HFFc6 (cell line): ENCODE measurements around the gene GGA1. TPM values are rescaled to one million over a fixed set of nuclear protein-coding genes. Genes with fewer than 3 reads are reported as not detected.
A peak's percentile ranks its signal among the peaks of the same experiment; 100 is the strongest.

Experiments
- DNase-seq: peaks from one replicate; pipeline ENCODE4 v3.0.0-alpha.2; 2018
- H3K27ac Mint-ChIP-seq: 2 replicates; pipeline ENCODE4 v1.8.0; 2020; ENCODE audit warnings: mild to moderate bottlenecking, mixed read lengths
- H3K27me3 Mint-ChIP-seq: 2 replicates; pipeline ENCODE4 v1.8.0; 2021; ENCODE audit warnings: mild to moderate bottlenecking, moderate library complexity, mixed read lengths; ENCODE audit not compliant: insufficient read depth
- H3K36me3 Mint-ChIP-seq: 2 replicates; pipeline ENCODE4 v1.8.0; 2021; ENCODE audit warnings: low read depth, mixed read lengths
- H3K4me1 Mint-ChIP-seq: 2 replicates; pipeline ENCODE4 v1.8.0; 2020; ENCODE audit warnings: low read depth, mixed read lengths
- H3K4me3 Mint-ChIP-seq: 2 replicates; pipeline ENCODE4 v1.8.0; 2020; ENCODE audit warnings: mild to moderate bottlenecking, moderate library complexity, mixed read lengths
- H3K9me3 Mint-ChIP-seq: 2 replicates; pipeline ENCODE4 v1.8.0; 2020; ENCODE audit warnings: mild to moderate bottlenecking, mixed read lengths
- CTCF ChIP-seq: fragments of 200-600 bp; sonication (generic); IDR thresholded peaks from 2 replicates; pipeline ENCODE4 v1.5.0; 2021; ENCODE audit warnings: antibody characterized with exemption, mild to moderate bottlenecking
- total RNA-seq, 6 experiments: library from RNA; stranded (reverse); fragmentation: NEBNext Ultra II Directional; extraction: Animal tissue kit (Norgen Biotek cat#: 25700); gene quantifications; 2 replicates in 1 of 6; 3 replicates in 5 of 6; pipeline ENCODE4 v1.2.3, GENCODE V29; 2021

GGA1 gene
- total RNA-seq, 6 experiments from 2014 or later = 37.5 to 45.4 (median 41.5) TPM

DNA sequence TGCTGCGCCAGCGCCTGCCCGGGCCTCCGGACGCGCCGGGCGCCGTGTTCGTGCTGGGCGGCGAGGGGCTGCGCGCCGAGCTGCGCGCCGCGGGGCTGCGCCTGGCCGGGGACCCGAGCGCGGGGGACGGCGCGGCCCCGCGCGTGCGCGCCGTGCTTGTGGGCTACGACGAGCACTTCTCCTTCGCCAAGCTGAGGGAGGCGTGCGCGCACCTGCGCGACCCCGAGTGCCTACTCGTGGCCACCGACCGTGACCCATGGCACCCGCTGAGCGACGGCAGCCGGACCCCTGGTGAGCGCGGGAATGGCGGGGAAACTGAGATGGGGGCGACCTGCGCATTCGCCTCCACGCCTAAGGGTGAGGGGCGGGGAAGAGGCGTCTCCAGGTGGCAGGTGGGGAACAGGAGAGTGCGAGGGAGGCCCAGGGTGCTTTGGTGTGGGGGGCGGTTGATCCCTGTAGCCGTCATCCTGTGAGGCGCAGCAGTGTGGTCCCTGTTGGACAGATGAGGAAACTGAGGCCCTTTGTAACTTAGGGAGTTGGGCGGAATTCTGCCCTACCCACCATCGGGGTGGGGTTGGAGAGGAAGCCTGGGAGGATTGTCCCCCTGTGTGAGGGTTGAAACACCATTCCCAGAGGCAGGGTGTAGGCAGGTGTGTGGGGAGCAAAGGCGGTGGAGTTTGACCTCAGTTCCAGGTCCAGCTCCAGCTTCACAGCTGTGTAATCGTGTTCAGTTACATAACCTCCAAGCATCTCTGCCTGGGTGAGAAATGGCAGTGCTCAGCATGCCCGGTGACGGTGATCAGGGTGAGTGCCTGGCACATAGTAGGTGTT lies 50.6 kb downstream of the GGA1 start:
- peak overlapping the region; percentile 97 for H3K27ac Mint-ChIP-seq

GRCh38 chr22:37659897-37660708 lies 51.5 kb downstream of the GGA1 start:
- Mint-ChIP-seq H3K4me1 (peaks cover 40% of the 10 kb centered on the region), H3K9me3 (no peaks in the 10 kb centered on the region), H3K36me3 (no peaks in the 10 kb centered on the region), H3K27me3 (no peaks in the 10 kb centered on the region; the same call in 1 of the 2 replicates), H3K27ac (peak overlapping the region; percentile 97), H3K4me3 (peak overlapping the region; percentile 90)
- DNase-seq = no peak
- no peak for TF ChIP-seq CTCF

More for the DNA sequence above, 50.6 kb downstream of the GGA1 start:
- TF ChIP-seq CTCF = no peak
- no peak for DNase-seq
- H3K4me1 Mint-ChIP-seq = peaks cover 40% of the 10 kb centered on the region
- H3K4me3 Mint-ChIP-seq = peak overlapping the region; percentile 90
- H3K36me3 Mint-ChIP-seq = no peaks in the 10 kb centered on the region
- no peaks in the 10 kb centered on the region for H3K9me3 Mint-ChIP-seq
- H3K27me3 Mint-ChIP-seq = no peaks in the 10 kb centered on the region; the same call in 1 of the 2 replicates

- Mint-ChIP-seq H3K9me3 (no peaks in the 10 kb centered on the region), H3K4me1 (peaks cover 40% of the 10 kb centered on the region), H3K27me3 (no peaks in the 10 kb centered on the region; the same call in 1 of the 2 replicates), H3K4me3 (peak overlapping the region; percentile 90; the same call in 1 of the 2 replicates), H3K27ac (peak overlapping the region; percentile 97), H3K36me3 (no peaks in the 10 kb centered on the region)
- no peak for TF ChIP-seq CTCF
- no peak for DNase-seq
Observed at GRCh38 chr22:37660709-37661045, 52.0 kb downstream of the GGA1 start.

DNA sequence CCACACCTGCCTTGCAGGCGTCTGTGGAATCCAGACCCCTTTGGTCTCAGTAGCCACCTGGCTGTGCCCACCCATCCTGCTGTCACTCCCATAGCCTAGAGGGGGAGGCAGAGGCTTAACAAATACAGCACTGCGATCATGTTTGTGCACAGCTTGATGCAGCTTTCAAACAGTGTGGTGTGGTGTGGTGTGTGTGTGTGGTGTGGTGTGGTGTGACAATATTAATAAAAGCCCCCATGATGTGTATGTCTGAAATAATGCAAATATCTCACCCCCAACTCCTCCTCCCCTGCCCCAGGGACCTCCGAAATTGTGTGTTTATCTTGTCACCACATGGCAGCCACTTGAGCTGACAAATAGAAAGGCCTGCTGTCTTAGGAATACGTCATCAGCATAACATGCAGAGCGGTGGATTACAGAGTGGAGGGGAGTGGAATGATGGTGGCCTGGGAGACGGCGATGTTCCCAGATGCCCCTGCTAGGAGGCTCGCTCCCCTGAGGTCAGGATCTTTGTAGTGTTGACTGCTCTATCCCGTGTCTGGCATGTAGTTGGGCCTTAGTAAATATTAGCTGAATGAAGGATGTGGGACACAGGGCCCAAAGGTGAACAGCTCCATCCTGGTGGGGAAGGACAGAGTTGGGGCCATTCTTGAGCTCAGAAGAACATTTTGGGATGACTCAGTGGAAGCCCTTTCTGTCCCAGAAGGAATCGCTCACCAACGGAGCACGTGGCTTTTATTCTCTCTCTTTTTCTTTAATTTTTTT lies 52.7 kb downstream of the GGA1 start:
- peak; percentile 75 for DNase-seq
- TF ChIP-seq CTCF = peak; percentile 53
- H3K27ac Mint-ChIP-seq = peak overlapping the region; percentile 97
- H3K9me3 Mint-ChIP-seq = no peaks in the 10 kb centered on the region
- no peaks in the 10 kb centered on the region; the same call in 1 of the 2 replicates for H3K27me3 Mint-ChIP-seq
- peak overlapping the region; percentile 55 for H3K4me3 Mint-ChIP-seq
- peaks cover 3% of the 10 kb centered on the region; the same call in 1 of the 2 replicates for H3K36me3 Mint-ChIP-seq
- H3K4me1 Mint-ChIP-seq = peaks cover 40% of the 10 kb centered on the region

DNA sequence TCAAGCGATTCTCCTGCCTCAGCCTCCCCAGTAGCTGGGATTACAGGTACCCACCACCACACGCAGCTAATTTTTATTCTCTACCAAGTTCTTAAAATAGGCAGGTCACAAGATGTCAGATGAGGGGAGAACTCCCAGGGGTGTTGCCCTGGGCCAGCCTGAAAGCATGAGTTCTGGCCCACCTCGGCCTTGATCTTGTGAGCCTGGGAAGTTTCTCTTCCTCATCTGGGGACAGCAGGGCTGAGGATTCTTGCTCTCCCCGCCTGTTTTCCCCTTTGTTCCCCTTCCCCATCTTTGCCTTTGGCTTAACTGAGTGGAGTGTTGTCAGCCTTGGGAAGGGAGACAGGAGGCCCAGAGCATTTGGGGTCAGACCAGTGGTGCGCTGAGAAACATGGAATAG lies 53.4 kb downstream of the GGA1 start:
- TF ChIP-seq CTCF = no peak
- peak overlapping the region; percentile 54 for H3K4me3 Mint-ChIP-seq

More for the DNA sequence above, 53.4 kb downstream of the GGA1 start:
- H3K9me3 Mint-ChIP-seq = no peaks in the 10 kb centered on the region
- H3K36me3 Mint-ChIP-seq = peaks cover 10% of the 10 kb centered on the region; the same call in 1 of the 2 replicates
- H3K27ac Mint-ChIP-seq = peak overlapping the region; percentile 97
- DNase-seq = no peak
- H3K27me3 Mint-ChIP-seq = peaks cover under 1% of the 10 kb centered on the region
- H3K4me1 Mint-ChIP-seq = peaks cover 40% of the 10 kb centered on the region
